Pancreas (tissue), 10 donors: ENCODE results near the gene LSM7. TPM values are rescaled to one million over a fixed set of nuclear protein-coding genes. Genes with fewer than 3 reads are reported as not detected.
A peak's percentile ranks its signal among the peaks of the same experiment; 100 is the strongest.

Experiments used
- ATAC-seq, 4 donors: fragments of 200-7000 bp; cut with Tn5 transposase; one replicate each; pipeline versions ENCODE4 v1.8.0 to v1.9.1; 2020; ENCODE audit warnings: mild to moderate bottlenecking in 4 of 4, moderate library complexity in 4 of 4
- DNase-seq, 6 donors: peaks; one replicate each; pipeline ENCODE4 v3.0.0-alpha.2; 2020
- FAIRE-seq: peaks from 2 replicates; lab custom pipeline; 2012; peaks lifted over from hg19 to GRCh38; lab: Jason Lieb, UNC
- H3K27ac ChIP-seq, 4 donors: fragments of 200-600 bp; sonication (generic); 1 replicate in 3 of 4; 2 replicates in 1 of 4; pipeline versions ENCODE4 v1.5.0 to v1.8.0; 2020
- H3K27me3 ChIP-seq, 4 donors: fragments of 200-600 bp; one replicate each; pipeline ENCODE4 v1.8.0; 2021
- H3K36me3 ChIP-seq, 3 donors: fragments of 200-600 bp; sonication (generic) in 1 of 3; one replicate each; pipeline versions ENCODE4 v1.5.0 to v1.8.0; 2020 to 2021
- H3K4me1 ChIP-seq, 3 donors: fragments of 200-600 bp; one replicate each; pipeline ENCODE4 v1.8.0; 2021
- H3K4me3 ChIP-seq, 4 donors: fragments of 200-600 bp; sonication (generic) in 2 of 4; one replicate each; pipeline versions ENCODE4 v1.5.0 to v1.8.0; 2020 to 2021
- H3K9me3 ChIP-seq, 4 donors: fragments of 200-600 bp; one replicate each; pipeline ENCODE4 v1.8.0; 2021
- CTCF ChIP-seq, 4 donors: fragments of 200-600 bp; sonication (generic) in 3 of 4; IDR thresholded peaks; one replicate each; pipeline versions ENCODE4 v1.5.0 to v1.8.0; 2021; ENCODE audit warnings: antibody characterized with exemption in 4 of 4
- WGBS, 2 donors: extraction: QIAGEN DNeasy Blood & Tissue Kit; methylation state at CpG; one replicate each; pipeline ENCODE4 v1.1.7; 2013; 5-methylcytosine and 5-hydroxymethylcytosine counted together
- intact Hi-C, 3 donors: fragments of 100-400 bp; cut with DNase I; formaldehyde crosslinking; loops; one replicate each; pipeline versions ENCODE4 v1.11.1 to v1.14.2; 2022
- polyA plus RNA-seq, 2 donors: library from polyadenylated mRNA; stranded (reverse); fragments of 200-250 nt; gene quantifications; one replicate each; pipeline ENCODE4 v1.2.3, GENCODE V29; 2013
- total RNA-seq, 6 donors: library from RNA; stranded (reverse); fragmentation: NEBNext Ultra II Directional in 4 of 6; extraction: Animal tissue kit (Norgen Biotek cat#: 25700) in 4 of 6; gene quantifications; one replicate each; pipeline versions ENCODE4 v1.2.1 to v1.2.4, GENCODE V29; 2021 to 2023
- donor health status: healthy with polysubstance abuse.
- donor health status: DM: no; HTN: no; CAD: no; lungs with moderate emphysema.
- donor health status: DM: no; HTN: no; CAD: no.
- donor health status: control.
- donor health status: control.
- donor health status: Bipolar disorder and iron deficiency.
- donor health status: DM: yes; HTN: yes; CAD: no.
- donor health status: DM: no; HTN: no; CAD: no.
- donor health status: DM: no; HTN: no; CAD: no.
- donor health status: DM: yes; HTN: yes; CAD: no.

LSM7 gene
- total and polyA plus RNA-seq, 8 donors = 18.3 to 170 (median 30.9) TPM

- 75 to 81% methylated on average over 11 of the region's 11 CpGs for WGBS, 2 donors
- intact Hi-C loops = no loop called here
- Histone ChIP-seq H3K4me3 (no peak overlapping the region), H3K36me3 (no peaks in the 10 kb centered on the region), H3K9me3 (no peaks in the 10 kb centered on the region), H3K27me3 (peaks cover 0 to 18% (median 0%) of the 10 kb centered on the region in 4 donors), H3K27ac (no peak overlapping the region), H3K4me1 (no peaks in the 10 kb centered on the region)
- no peak for FAIRE-seq
- no peak for ATAC-seq
- no peak for DNase-seq
- TF ChIP-seq CTCF (IDR thresholded peaks at IDR 0.05) = no peak
These were observed 33.9 kb upstream of the LSM7 start for GRCh38 chr19:2362046-2362969.

GRCh38 chr19:2361246-2362045 lies 33.1 kb upstream of the LSM7 start:
- ATAC-seq = no peak
- no peak overlapping the region for H3K4me3 ChIP-seq
- no peaks in the 10 kb centered on the region for H3K9me3 ChIP-seq
- intact Hi-C loops = no loop called here
- no peak overlapping the region for H3K27ac ChIP-seq
- DNase-seq = no peak
- H3K27me3 ChIP-seq = peaks cover 0 to 18% (median 0%) of the 10 kb centered on the region in 4 donors
- no peak for TF ChIP-seq CTCF (IDR thresholded peaks at IDR 0.05)
- no peaks in the 10 kb centered on the region for H3K4me1 ChIP-seq
- H3K36me3 ChIP-seq = no peaks in the 10 kb centered on the region
- WGBS, 2 donors = 19 to 20% methylated on average over 24 of the region's 24 CpGs
- no peak for FAIRE-seq

- Histone ChIP-seq H3K4me1 (no peaks in the 10 kb centered on the region), H3K36me3 (no peaks in the 10 kb centered on the region), H3K27me3 (peaks cover 0 to 18% (median 0%) of the 10 kb centered on the region in 4 donors), H3K9me3 (no peaks in the 10 kb centered on the region), H3K27ac (no peak overlapping the region), H3K4me3 (no peak overlapping the region)
- no peak for TF ChIP-seq CTCF (IDR thresholded peaks at IDR 0.05)
- FAIRE-seq (no peak), DNase-seq (no peak), ATAC-seq (no peak)
- WGBS, 2 donors = 29 to 38% methylated on average over 9 to 11 of the region's 11 CpGs
- intact Hi-C loops = no loop called here
These were observed 32.4 kb upstream of the LSM7 start for GRCh38 chr19:2360833-2361232.

- Histone ChIP-seq H3K4me3 (no peak within 1 kb of the TSS), H3K9me3 (no peaks in the 10 kb centered on the region), H3K36me3 (no peaks in the 10 kb centered on the region), H3K27me3 (peaks cover 0 to 18% (median 0%) of the 10 kb centered on the region in 4 donors), H3K27ac (no peak within 1 kb of the TSS), H3K4me1 (no peaks in the 10 kb centered on the region)
- no peak for FAIRE-seq
- no peak for TF ChIP-seq CTCF (IDR thresholded peaks at IDR 0.05)
- peak in 2 of 4 donors; percentile 16 to 19 for ATAC-seq
- peak in 2 of 6 donors; percentile 59 to 73 for DNase-seq
- intact Hi-C loops = no loop called here
- 8 to 11% methylated on average over 37 to 43 of the region's 44 CpGs for WGBS, 2 donors
These were observed 31.8 kb upstream of the LSM7 start, which contains the start of gene TMPRSS9 for GRCh38 chr19:2359992-2360685. TMPRSS9 (plus strand) TSS chr19:2360265; CDS start chr19:2389786, 29,521 bp downstream.
